Activated CD8-positive, alpha-beta memory T cell treated with anti-CD3 and anti-CD28 coated beads, Interleukin-2, amount 50 U/mL, for 48 hours (primary cell): ENCODE results near the gene C15orf62.

Experiments used
- DNase-seq: peaks from one replicate; pipeline ENCODE4 v3.0.0-alpha.2; 2020

Gene C15orf62

DNA sequence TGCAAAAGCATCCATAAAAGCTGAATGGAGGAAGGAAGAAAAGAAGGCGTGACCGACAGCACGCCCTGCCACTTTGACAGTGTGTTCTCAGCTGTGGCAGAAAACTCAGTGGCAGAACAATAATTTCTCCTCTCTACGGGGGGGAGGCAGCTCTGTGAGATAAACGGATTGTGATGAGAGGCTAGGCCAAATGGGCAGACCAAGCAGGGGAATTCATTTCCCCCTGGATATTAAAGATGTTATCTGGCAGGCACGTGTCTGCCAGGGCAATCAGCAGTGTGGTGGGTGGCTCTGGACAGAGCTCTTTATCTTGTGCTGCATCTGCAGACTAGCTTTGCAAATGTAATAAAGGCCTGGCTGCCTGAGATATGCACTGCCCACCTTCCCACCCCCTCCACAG, 12.8 kb upstream of the C15orf62 start:
- DNase-seq = no peak

DNA sequence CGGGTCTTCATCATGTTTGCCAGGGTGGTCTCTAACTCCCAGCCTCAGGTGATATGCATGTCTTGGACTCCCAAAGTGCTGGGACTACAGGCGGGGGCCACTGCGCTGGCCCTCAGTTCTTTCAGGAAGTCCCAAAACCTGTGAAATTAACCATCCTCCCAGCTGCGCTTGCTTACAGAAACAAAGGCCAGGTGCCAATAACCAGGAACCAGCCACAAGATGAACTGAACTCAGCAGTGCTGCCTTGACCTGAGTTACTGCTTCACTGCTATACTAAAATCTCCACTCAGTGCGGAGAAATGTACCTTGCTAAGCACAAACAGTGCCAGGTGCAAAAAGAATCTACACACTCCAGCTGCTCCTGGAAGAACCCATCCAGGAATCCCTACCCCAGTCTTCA, 9.8 kb upstream of the C15orf62 start:
- DNase-seq = no peak

DNA sequence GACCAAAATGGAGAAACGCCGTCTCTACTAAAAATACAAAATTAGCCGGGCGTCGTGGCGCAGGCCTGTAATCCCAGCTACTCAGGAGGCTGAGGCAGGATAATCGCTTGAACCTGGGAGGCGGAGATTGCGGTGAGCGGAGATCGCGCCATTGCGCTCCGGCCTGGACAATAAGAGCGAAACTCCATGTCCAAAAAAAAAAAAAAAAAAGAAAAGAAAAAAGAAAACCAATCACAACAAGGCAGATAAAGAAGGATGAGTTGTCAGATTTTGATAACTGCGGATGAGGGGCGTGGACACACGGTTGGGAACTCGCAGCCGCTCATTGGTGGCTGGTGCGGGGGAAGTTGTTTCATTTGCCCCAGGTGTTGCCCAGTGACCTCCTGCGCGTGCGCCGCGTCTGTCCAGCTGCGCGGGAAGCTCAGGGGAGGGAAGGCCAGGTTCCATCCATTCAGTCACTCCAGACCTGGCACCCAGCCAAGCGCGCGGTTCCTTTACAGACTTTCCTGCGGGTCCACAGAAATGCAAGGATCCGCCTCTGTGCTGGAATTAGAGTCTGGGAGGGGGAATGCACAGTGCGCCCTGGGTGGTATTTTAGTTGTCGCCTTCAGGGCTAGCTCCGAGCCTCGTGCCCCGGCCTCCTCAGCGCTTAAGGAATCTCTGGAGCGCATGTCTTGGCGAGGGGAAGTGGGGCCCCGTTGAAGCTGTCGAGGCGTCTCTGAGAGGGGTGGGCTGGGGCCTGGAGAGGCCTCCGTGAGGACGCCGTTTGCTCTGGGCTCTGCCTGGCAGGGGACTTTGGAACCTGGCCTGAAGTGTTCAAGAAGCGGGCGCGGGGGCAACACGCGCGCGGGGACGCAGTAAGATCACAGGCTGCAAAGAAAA, 6.6 kb upstream of the C15orf62 start:
- peak; percentile 80 for DNase-seq

DNA sequence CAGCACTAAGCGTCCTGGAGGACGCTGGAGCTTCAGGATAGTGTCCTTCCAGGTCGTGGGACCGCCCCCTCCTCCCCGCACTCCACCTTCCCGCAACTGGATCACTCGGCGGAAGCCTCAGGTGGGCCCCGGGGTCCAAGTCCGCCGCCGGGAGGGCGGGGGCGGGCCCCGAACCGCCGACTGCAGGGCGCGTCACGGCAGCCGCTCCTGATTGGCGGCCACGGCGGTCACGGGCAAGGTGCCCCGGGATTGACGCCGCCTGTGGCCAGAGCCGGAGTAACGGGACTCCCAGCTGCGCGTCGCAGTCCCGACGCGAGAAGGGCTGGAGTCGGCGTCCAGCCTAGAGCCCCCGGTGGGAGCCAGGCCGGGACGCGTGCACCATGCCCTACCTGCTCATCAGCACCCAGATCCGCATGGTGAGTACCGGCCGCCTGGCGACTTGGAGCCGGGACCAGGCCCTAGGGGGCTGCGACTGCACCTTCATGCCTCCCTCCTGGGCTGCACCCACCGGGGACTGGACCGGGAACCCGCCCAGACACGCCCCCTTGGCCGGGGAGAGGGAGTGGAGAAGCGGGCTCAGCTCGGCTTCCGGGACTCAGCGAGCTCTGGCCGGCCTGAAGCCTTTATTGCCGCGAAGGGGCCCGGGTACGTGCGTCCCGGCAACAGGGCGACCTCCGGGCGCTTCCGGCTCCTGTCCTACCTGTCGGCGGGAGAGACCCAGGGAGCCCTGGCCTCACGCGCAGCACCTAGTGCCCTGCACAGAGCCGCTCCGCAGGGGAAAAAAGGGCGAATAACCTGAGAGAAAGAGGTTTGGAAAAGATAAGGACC, 5.8 kb upstream of the C15orf62 start, which contains the start of gene GCHFR:
GCHFR (plus strand) TSS at position 268 of the 828 bp plus-strand sequence; CDS start at position 381, 113 bp downstream.
- peak; percentile 85 for DNase-seq

DNA sequence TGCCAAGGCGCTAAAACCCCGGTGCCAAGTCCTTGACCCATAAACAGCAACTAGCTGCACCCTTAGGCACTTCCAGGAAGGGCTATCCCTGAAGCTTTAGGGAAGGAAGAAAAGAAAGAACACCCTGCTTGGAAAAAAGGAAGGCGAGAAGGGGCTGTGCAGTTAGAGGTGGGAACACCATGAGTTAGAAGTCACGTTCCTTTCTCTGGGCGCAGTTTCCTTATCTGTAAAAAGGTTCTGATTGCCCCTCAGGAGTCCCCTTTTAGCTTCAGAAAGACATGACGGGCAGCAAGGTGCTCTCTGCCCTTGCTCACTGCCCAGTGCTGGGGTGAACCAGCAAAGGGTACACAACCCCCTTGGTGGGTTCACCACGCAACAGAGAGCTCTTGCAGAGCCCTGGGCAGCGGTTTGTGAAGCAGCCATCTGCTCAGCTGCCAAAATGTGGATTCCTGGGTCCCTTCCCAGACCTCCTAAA, 5.1 kb upstream of the C15orf62 start:
- peak; percentile 65 for DNase-seq

DNA sequence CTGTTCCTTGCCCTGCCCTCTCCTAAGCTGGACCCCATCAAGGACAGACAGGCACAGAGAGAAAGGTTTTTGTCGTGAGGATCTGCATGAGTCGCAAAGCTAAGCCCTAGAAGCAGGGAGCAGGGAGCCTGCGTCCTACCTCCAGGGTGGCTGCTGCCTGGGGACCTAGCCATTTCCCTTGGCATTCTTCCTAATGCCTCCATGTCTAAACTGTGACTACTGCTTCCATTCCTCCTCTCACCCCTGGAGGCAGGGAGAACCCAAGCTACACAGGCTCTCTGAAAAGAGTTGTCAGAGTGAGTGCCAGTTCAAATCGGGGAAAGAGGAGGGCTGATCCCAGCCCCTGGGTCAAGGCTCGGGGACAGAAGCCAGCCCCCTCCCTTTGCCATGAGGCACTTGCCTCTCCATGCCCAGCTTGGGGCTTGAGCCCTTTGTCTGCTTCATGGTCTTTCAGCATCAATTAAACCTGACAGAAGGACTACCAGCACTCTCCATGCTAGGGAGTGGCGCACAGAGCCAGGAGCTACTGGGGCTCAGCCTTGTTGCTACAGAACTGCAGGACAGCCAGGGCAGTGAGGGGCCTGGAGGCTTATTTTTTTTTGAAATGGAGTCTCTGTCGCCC, 3.5 kb upstream of the C15orf62 start:
- DNase-seq = no peak

DNA sequence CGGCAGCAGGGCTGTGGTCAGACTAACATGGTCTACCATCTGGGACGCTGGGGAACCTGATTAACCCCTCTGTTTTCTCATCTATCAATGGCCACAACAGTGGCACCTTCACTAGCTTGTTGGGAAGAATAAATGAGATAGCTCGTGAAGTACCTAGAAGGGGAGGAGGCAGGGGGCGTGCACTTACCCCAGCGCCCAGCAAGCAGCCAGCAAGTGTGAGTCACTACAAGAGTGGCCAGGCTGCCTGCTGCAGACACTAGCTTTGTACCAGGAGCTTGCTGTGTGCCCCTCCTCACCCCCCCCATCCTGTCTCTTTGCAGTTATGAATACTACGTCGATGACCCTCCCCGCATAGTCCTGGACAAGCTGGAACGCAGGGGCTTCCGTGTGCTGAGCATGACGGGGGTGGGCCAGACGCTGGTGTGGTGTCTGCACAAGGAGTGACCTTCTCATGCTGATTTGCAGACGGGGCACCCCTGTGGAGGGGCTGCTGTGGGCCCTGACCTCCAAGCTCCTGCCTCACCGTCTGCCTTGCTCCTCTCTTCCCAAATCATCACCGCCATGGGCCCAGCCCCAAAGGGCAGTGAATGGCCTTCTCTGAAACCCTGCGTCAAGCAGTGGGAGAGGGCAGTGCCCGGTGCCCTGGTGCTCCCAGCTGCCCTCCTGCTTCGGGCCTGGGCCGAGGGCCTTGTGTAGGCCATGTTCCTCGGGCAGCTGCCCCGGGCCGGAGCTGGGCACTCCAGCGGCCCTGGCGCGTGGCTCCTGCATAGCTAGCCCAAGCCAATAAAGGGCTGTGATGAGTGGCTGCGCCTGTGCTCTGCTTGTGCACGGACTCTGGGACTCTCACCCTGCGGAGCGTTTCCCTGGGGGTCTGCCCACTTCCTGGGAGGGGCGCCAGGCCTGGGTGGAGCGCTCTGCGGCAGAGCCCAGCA, 2.6 kb upstream of the C15orf62 start:
- no peak for DNase-seq

DNA sequence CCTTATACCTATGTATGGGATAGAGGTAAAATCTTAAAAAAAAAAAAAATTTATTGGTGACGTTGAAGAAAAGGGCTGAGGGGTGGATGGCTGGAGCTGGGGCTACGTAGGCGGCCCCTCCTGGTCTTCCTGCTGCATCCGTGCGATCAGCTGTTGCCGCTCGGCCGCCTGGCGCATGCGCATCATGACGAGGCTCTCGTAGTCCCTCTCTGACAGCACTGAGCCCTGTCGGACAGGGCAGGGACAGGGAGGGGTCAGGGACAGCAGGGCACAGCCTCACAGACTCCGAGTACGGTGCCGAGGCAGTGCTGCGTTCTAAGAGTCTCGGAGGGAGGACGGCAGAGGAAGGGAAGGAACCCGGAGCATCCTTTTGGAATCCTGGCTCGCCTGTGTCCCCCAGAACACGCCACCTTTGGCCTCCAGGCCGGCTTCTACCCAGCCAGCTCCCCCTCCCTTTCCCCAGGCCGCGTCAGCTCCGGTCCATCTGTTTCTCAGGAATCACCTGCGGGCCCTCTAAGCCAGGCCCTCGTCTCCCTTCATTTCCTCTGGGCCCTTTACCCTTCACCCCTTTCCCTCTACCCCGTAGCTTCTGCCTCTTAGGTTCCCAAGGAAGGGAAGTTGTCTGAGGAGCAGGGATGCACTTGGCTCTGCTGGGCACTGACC, 1.8 kb upstream of the C15orf62 start:
- DNase-seq = no peak

DNA sequence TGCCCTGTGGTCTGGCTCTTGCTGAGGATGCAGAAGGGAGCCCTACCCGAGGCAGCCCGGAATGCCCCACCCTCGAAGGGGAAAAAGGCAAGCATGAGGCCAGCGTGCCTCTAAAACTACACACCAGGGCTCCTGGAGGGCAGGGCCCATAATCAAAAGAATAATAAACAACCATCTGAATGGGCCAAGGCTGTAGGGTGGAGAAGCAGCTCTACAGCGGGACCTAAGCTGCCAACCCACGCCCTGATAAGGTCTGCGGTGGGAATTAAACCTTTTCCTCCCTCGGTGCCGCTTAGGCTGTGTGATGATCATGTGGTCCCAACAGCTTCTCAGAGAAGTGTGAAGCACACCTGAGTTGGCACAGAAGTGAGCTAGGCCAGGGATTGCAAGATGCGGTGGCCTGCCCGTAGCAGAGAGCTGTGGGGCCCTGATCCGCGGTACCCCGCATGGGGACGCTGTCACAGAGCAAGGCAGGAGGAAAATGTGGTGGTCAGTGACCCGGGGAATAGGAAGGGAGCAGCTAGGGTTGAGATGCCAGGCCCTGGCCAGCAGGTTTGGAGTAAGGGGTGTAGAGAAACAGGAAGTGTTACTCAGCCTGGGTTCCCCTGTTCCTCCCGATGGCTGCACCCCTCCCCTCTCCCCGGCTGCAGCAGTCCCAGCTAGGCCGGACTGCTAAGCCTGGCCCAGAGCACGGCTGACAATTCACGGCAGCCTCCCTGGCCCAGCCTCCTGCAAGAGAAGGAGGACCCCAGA, 1.1 kb upstream of the C15orf62 start:
- no peak for DNase-seq

DNA sequence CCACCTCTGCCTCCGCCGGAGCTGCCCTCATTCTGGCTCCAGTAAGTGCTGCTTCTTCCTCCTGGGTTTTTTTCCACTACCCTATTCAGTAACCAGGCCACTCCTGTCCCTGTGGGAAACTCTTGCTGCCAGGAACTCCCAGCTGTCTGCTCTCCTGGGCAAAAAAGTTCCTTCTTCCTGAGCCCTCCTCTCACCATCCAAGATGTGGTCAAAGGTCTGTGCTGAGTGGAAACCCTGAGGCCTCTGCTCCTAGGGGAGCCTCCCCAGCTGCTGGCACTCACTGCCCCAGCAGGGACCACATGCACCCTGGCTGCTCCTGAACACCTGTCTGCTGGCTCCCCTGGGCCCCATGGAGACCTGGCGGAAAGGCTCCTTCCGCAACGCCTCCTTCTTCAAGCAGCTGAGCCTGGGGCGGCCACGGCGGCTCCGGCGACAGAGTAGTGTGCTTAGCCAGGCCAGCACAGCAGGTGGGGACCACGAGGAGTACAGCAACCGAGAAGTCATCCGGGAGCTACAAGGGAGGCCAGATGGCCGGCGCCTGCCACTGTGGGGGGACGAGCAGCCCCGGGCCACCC, 454 bp downstream of the C15orf62 start:
- DNase-seq = no peak

DNA sequence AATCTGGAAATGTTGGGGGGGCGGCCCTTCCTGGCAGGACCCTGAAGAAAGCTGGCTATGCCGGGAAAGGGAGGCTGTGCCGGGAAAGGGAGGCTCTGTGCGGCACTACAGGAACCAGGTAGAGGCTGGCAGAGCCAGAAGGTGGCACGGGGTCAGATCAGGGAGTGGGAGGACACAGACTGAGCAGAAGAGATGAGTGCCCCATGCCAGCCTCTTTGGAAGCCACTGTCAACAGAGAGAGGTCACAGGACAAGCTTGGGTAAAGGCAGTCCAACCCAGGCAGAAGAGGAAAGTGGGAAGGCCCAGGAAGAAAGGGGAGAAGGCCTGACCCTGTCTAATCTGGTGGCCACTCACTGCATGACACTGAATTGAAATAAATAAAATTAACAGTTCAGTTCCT, 1.5 kb downstream of the C15orf62 start:
- no peak for DNase-seq

DNA sequence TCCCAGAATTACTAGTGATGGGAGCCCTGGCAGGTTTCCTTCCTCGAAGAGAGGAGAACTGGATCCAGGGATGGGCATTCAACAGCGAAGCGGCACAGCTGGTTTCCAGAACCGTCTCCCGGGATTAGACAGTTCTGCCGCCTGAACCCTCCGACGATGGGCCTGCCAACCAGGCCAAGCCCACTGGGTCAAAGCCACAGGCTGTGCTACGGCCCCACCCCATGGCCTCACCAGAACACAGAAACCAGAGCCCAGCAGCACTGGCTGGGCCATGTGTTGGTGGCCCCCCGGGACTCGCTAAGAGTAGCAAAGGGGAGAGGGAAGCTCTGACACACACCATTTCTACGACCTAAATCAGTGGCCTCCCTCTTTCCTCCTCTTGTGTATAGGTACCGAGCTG, 2.2 kb downstream of the C15orf62 start:
- DNase-seq = no peak

DNA sequence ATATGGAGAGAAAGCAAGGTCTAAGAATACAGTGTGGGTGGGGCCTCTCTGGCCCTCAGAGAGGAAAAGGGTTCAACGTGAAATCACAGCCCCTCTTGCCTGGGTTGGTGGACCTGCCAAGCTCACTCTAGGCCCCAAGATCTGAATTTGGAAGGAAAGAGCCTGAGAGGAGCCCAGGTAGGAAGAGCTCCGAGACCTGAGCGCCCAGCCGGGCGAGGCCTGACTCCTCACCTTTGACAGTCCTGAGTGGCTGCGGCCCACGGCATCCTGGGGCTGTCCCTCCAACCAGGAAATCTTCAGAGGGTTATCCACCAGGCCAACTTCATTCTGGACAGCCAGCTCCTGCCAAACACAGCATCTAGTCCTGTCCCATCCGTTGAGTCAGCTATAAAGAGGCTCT, 3.7 kb downstream of the C15orf62 start:
- no peak for DNase-seq

DNA sequence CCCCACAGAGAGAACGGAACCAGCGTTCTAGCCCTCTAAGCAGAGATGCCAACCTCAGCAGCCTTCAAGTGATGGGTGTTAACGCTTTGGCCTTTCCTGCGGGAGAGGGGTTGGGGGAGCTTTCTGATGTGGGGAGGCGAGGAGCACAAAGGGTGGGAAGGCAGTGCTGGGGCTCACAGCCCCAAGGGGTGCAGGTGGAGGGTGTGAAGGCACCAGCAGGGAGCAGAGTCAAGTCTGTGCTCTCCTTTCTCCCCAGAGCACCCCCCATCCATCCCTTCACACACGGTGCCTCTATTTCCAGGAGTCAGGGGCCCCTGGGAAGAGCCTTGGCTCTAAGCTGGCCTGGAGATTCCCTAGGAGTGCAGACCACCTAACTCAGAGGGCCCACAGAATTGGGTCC, 4.1 kb downstream of the C15orf62 start:
- no peak for DNase-seq

DNA sequence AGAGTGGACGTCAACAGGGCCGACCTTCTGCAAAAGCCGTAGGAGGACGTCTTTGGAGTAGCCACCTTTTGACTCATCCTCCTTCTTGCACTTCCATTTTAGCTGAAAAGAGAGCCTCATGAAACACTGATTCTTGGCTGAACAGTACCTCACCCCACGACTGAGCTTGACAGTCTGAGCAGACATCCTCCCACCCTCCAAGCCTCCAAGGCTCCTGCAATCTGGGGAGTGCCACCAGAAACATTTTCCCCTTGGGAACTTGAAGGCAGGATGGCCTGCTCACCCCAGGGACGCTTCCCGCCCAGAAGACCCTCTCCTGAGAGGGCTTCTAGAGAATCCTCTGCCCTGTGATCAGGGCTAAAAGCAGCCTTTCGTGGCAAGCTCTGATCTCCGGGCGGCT, 5.2 kb downstream of the C15orf62 start:
- DNase-seq = no peak

DNA sequence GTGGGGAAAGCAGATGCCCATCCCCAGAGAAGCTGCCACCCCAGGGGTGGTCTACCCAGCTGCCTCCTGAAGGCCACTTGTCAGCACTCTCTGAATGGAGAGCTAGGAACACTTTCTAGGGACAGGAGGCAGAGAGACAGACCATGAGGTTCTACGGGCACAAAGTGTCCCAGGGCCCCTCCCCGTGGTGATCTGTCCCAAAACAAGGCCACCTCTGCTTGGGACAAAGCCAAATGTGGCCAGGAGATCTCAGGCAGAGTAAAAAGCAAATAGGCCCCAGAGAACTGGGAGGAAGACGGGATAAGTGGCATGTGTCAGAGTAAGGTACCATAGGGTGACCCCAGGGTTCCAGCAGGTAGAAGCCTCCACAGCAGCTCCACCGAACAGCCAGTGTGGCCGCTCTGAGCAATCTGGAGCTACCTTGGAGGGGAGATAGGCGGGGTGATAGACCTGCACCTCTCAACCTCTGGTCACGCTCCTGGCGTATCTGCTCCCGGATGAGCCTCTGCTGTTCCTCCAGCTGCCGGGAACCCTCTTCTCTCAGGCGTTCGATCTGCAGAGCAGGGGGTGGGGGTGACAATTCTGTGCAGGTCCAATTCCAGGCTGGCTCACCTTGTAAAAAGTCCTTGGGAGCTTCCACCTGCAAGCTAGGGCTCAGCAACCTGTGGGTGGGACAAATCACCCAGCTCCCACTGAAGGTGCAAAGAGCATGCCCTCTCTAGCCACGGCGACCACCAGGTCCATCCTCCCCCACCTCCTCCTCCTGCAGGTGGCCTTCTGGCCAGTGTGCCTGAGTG, 6.2 kb downstream of the C15orf62 start:
- DNase-seq = no peak

DNA sequence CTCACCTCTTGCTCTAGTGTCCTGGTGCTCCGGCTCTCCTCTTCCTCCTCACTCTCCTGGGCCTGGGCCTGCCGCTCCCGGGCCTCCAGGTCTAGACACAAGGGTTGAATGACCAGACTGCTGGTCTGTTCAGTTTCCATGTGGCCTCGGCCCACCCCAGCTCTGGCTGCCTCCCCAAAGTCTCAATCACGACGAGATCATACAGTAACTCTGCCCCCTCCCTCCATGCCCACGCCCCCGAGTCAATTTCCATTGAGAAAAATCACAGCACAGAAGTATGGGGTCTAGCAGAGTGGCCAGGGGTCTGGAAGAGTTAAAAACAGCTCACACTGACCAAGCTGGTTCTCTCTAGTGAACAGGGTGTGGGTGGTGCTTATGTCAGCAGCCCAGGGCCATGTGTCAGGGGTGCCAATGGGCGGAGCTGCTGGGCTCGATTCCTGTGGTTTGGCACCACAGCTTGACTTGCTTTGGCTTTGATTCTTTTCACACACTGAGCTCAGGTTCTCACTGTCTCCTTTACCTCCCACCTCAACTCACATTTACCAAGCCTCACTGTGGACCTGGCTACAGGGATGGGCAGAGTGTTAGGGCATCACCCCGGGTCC, 6.9 kb downstream of the C15orf62 start:
- no peak for DNase-seq

DNA sequence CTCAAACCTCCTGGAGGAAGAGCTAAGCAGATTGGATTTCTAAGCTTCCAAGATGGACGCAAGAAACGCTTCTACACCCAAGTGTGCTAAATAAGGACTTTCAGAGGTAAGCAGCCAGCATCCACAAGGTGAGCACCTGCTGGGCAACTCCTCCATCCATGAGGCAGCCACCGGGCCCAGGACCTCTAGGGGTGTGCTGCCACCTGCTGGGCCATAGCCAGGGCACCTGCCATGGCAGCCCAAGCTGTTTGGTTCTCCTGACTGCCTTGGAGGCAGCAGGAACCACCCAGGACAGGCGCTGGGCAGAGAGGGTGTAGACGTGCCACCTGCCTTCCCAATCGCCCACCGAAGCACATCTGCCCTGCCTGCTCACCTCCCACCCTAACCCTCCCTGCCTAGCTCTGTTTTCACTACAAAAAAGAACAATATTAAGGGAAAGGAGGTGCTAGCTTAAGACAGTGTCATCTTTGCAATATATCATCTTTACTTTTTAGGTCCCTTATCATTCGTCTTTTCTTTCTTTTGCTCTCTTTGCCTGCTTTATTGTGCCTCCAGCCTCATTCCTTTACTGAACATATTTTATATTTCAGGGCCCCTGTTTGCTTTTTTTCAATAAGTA, 12.9 kb downstream of the C15orf62 start:
- peak; percentile 87 for DNase-seq

DNA sequence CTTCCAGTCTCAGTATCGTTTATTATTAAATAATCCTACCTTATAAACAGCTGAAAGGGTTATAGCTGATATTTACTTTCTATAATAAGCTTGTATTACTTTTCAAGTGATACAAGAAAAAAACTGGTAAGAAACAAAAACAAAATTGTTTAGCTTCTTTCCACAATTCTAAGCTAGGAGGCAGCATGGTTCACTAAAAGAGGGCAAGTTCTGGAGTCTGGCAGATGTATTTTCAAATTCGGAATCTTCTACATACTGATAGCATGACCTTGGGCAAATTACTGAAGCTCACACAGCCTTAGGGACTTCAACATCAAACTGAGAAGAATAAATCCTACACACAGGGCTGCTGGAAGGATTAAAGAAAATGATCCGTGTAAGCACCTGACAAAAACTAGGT, 15.4 kb downstream of the C15orf62 start:
- DNase-seq = no peak
